Activated T-helper 1 cell treated with anti-CD3 and anti-CD28 coated beads, Interleukin-12 subunit alpha, Interleukin-12 subunit beta, Interleukin-2, Interleukin-4 antibody, amounts not matched to agents 30 ng/mL and 10 ng/mL and 1 ng/mL, durations not matched to agents 14 hours and 24 hours and 36 hours (primary cell): ENCODE measurements around the gene PDE6G. TPM values are rescaled to one million over a fixed set of nuclear protein-coding genes. Genes with fewer than 3 reads are reported as not detected.
A peak's percentile ranks its signal among the peaks of the same experiment; 100 is the strongest.

ENCODE experiments used
- DNase-seq: peaks from one replicate; pipeline ENCODE4 v3.0.0; 2021; ENCODE audit warnings: low spot score
- H3K27ac Mint-ChIP-seq: one replicate; pipeline ENCODE4 v1.8.0; 2021; ENCODE audit warnings: mild to moderate bottlenecking, mixed read lengths
- H3K27me3 Mint-ChIP-seq: one replicate; pipeline ENCODE4 v1.8.0; 2022; ENCODE audit warnings: mild to moderate bottlenecking, moderate library complexity, mixed read lengths; ENCODE audit not compliant: insufficient read depth
- H3K36me3 Mint-ChIP-seq: one replicate; pipeline ENCODE4 v1.8.0; 2021; ENCODE audit warnings: low read depth, mixed read lengths
- H3K4me1 Mint-ChIP-seq: one replicate; pipeline ENCODE4 v1.8.0; 2021; ENCODE audit warnings: low read depth, mixed read lengths
- H3K4me3 Mint-ChIP-seq: one replicate; pipeline ENCODE4 v1.8.0; 2021; ENCODE audit warnings: mild to moderate bottlenecking, moderate library complexity, mixed read lengths
- H3K9me3 Mint-ChIP-seq: one replicate; pipeline ENCODE4 v1.8.0; 2021; ENCODE audit warnings: mixed read lengths
- intact Hi-C: fragments of 100-400 bp; cut with micrococcal nuclease; formaldehyde crosslinking; loops from one replicate; pipeline ENCODE4 v1.15.1; 2024
- total RNA-seq: library from RNA; stranded (reverse); gene quantifications from 2 replicates; pipeline ENCODE4 v1.2.3, GENCODE V29; 2022

Gene PDE6G
- total RNA-seq, 1 donor from 2014 or later, result 5.8 TPM

DNA sequence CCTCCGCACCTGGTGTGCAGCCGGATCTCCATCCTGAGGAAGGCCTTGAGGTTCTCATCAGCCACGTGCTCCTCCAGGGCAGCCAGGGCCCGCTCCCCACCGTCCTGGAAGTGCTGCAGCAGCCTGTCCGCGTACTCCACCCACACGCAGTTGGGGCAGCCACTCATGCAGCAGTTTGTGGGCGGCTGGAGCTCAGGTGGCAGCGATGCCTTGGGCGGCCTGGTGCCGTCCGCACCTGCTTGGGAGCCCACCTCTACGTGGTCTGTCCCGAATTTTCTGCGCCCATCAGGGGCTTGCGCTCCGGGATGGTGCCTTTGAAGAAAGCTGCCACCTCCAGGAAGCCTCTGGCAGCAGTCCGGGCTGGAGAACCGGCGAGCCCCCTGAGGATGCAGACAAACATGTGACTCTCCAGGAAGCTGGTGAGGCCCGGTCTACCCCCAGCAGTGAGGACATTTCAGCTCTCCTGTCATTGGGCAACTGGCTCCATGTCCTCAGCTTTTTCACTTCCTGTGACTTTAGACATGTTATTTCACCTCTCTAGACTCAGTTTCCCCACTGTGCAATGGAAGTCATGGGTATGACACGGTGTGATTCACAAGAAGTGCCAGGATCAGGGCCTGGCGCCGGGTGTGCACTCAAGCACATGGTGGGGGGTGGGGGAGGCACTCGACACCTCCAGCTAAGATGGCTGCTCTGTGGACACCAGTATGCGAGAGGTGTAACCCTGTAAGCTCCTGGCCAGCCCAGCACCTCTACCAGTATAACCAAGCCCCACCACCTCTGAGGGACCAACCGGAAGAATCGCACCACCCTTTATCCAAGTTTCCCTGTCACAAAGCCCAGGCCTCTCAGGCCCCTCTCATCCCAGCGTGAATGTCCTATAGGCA is 9.1 kb upstream of the PDE6G start:
- peak overlapping the region; percentile 98 for H3K27ac Mint-ChIP-seq
- H3K27me3 Mint-ChIP-seq, result no peaks in the 10 kb centered on the region
- H3K4me1 Mint-ChIP-seq, result peaks cover 32% of the 10 kb centered on the region
- intact Hi-C loops, result loop anchor here (1.0 kb wide), 5 partner anchors 18 to 195 kb away; partner anchors contain the start of genes ARL16, MRPL12 and P4HB
- peaks cover 31% of the 10 kb centered on the region for H3K36me3 Mint-ChIP-seq
- no peaks in the 10 kb centered on the region for H3K9me3 Mint-ChIP-seq
- DNase-seq, result peak; percentile 30
- H3K4me3 Mint-ChIP-seq, result peak overlapping the region; percentile 99

DNA sequence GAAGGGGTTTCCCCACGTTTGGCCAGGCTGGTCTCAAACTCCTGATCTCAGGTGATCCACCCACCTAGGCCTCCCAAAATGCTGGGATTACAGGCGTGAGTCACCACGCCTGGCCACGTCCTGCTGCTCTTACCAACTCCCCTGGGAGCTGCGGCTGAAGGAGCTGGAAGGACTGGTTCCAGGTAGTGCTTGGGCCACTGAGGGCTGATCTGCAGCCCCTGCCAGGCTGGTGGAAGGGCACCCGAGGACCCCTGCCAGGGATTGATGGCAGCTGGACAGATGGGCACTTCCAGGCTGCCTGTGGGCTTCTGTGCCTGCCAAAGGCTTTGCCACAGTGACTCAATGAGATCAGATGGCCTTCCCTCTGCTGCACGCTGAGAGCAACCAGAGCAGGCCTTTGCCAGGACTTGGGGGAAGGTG is 7.7 kb upstream of the PDE6G start:
- intact Hi-C loops, result no loop called here
- H3K27me3 Mint-ChIP-seq, result no peaks in the 10 kb centered on the region

DNA sequence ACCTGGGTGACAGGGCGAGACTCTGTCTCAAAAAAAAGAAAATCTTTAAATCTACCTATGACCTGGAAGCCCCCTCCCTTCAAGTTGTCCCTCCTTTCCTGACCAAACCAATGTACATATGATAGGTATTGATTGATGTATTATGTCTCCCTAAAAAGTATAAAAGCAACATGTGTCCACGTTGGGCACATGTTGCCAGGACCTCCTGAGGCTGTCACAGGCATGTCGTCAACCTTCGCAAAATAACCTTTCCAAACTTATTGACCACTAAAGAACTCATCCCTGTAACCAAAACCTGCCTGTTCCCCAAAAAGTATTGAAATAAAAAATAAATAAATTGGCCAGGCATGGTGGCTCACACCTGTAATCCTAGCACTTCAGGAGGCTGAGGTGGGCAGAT is 5.7 kb upstream of the PDE6G start:
- Mint-ChIP-seq H3K36me3 (peaks cover 15% of the 10 kb centered on the region), H3K27ac (no peak overlapping the region), H3K4me1 (peaks cover 25% of the 10 kb centered on the region), H3K9me3 (no peaks in the 10 kb centered on the region), H3K4me3 (no peak overlapping the region), H3K27me3 (no peaks in the 10 kb centered on the region)
- intact Hi-C loops, result no loop called here
- DNase-seq, result no peak

More for the DNA sequence above, 7.7 kb upstream of the PDE6G start:
- no peak for DNase-seq
- Mint-ChIP-seq H3K27ac (peak overlapping the region; percentile 34), H3K4me1 (peaks cover 32% of the 10 kb centered on the region), H3K36me3 (peaks cover 27% of the 10 kb centered on the region), H3K4me3 (peak overlapping the region; percentile 22), H3K9me3 (no peaks in the 10 kb centered on the region)

DNA sequence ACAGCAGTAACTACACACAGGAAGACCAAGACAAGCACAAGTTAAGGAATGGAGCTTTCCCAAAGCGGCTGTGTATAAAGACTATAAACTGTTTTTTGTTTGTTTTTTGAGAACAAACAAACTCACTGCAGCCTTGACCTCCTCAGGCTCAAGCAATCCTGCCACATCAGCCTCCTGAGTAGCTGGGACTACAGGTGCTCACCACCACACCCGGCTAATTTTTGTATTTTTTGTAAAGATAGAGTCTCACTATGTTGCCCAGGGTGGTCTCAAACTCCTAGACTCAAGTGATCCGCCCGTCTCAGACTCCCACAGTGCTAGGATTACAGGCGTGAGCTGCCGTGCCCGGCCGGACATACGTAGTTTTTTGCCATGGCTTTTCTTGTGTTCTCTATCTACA is 4.1 kb upstream of the PDE6G start:
- Mint-ChIP-seq H3K27me3 (no peaks in the 10 kb centered on the region), H3K4me3 (no peak overlapping the region), H3K9me3 (no peaks in the 10 kb centered on the region), H3K36me3 (peaks cover 6% of the 10 kb centered on the region), H3K4me1 (peaks cover 21% of the 10 kb centered on the region), H3K27ac (no peak overlapping the region)
- intact Hi-C loops, result no loop called here
- DNase-seq, result no peak

DNA sequence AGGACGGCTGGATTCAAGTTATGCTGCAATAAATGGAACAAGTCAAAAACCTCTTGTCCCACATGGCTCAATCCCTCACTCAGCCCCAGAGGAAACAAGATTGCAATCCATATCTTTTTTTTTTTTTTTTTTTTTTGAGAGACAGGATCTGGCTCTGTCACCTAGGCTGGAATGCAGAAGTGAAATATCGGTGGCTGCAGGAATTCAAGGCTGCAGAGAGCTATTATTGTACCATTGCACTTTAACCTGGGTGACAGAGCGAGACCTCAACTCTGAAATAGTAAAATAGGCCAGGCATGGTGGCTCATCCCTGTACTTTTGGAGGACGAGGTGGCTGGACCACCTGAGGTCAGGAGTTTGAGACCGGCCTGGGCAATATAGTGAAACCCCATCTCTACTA is 2.7 kb upstream of the PDE6G start:
- no peak overlapping the region for H3K4me3 Mint-ChIP-seq
- peaks cover 16% of the 10 kb centered on the region for H3K4me1 Mint-ChIP-seq
- peaks cover 1% of the 10 kb centered on the region for H3K36me3 Mint-ChIP-seq
- H3K9me3 Mint-ChIP-seq, result no peaks in the 10 kb centered on the region
- no peak for DNase-seq
- intact Hi-C loops, result no loop called here
- H3K27me3 Mint-ChIP-seq, result no peaks in the 10 kb centered on the region
- no peak overlapping the region for H3K27ac Mint-ChIP-seq

DNA sequence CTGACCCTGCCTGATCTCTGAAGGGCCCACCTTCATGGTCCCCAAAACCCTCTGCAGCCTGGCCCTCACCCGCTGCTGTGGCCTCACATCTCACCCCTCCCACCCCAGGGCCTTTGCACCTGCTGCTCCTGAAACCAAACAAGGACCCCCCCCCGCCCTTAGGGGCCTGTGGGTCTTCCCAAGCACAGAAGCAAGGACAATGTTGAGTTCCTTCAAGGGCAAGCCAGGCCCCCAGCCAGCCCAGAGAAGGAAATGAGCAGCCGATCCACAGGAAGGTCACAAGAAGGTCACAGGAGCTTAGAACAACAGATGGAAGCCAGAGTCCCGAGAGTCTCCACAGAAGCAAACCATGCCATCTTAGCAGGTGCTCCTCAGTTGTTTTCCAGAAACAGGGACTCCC is 493 bp upstream of the PDE6G start:
- intact Hi-C loops, result no loop called here
- no peaks in the 10 kb centered on the region for H3K36me3 Mint-ChIP-seq
- no peak overlapping the region for H3K4me3 Mint-ChIP-seq
- peaks cover 20% of the 10 kb centered on the region for H3K4me1 Mint-ChIP-seq
- DNase-seq, result no peak
- H3K27me3 Mint-ChIP-seq, result no peaks in the 10 kb centered on the region
- no peaks in the 10 kb centered on the region for H3K9me3 Mint-ChIP-seq
- no peak overlapping the region for H3K27ac Mint-ChIP-seq

DNA sequence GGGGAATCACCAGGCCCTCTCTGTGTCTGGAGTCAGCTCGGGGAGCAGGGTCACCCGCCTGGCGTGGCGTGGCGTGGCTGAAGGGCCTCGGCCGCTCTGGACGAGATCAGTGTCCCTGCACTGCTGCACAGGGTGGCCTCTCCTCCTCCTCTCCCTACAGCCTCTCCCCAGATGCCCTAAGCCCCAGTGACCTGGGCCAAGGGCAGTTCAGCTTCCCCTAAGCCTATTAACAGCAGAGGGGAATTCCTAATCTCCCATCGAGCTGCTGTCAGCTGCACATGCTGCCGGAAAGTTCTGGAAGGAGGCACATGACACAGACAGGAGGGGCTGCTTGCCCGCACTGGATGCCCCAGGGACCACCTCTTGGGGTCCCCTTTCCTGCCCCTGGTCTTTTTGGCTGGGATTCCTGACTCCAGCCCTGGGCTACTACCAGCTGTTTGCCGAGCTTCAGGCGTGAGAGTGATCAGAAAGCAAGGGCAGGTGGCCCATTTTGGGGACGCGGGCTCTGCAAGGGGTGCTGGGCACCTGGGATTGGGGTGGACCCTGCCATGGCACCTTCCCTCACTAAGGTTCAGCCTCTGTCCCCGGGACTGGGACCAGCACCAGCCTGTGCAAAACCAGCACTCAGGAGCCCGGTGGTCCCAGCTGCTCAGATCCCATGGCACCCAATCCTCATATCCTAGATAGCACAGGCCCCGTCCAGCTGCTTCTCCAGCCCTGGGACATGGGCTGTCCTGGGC is 794 bp downstream of the PDE6G start:
- H3K4me3 Mint-ChIP-seq, result no peak overlapping the region
- H3K4me1 Mint-ChIP-seq, result peaks cover 20% of the 10 kb centered on the region
- DNase-seq, result no peak
- H3K36me3 Mint-ChIP-seq, result no peaks in the 10 kb centered on the region
- intact Hi-C loops, result no loop called here
- no peaks in the 10 kb centered on the region for H3K9me3 Mint-ChIP-seq
- no peaks in the 10 kb centered on the region for H3K27me3 Mint-ChIP-seq
- no peak overlapping the region for H3K27ac Mint-ChIP-seq

DNA sequence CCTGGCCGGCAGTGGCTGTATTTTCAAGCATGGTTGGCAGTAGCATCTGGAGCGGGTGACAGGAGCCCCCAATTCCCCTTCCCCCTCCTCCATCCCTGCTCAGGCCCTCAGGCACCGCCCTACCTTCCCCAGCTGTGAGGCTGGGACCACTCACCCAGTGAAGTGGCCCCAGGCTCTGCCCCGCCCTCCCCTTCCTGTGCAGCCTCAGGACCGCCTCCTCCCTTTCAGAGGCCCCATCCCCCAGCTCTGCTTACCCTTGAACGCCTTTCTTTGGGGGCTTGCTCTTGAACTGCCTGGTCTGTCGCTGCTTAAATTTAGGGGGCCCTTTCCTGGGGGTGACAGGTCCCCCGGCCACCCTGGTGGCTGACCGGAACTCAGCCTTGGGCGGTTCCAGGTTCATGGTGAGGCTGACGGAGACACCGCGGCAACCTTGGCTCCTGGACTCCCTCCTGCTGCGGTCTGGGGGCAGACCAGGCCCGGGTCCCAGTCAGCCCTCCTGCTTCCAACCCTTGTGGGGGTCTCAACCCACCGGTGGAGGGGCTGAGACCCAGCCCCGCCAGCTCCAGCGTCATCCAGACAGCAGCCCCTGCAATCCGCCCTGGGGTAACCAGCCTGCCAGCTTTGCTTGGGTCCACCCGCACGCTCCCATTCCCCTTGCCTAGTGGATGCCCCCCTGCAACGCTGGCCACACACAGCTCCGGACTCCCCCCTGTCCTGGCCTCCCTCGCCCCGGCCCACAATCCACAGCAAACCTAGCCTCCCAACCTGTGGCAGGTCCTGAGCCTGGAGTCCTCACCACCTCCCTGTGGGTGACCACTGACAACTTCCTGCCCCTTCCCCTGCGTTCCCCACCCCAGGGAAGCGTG is 3.2 kb downstream of the PDE6G start:
- peaks cover 20% of the 10 kb centered on the region for H3K4me1 Mint-ChIP-seq
- no peak for DNase-seq
- peak overlapping the region; percentile 68 for H3K27ac Mint-ChIP-seq
- no peaks in the 10 kb centered on the region for H3K36me3 Mint-ChIP-seq
- H3K4me3 Mint-ChIP-seq, result peak overlapping the region; percentile 81
- peaks cover 11% of the 10 kb centered on the region for H3K27me3 Mint-ChIP-seq
- no peaks in the 10 kb centered on the region for H3K9me3 Mint-ChIP-seq
- intact Hi-C loops, result no loop called here

DNA sequence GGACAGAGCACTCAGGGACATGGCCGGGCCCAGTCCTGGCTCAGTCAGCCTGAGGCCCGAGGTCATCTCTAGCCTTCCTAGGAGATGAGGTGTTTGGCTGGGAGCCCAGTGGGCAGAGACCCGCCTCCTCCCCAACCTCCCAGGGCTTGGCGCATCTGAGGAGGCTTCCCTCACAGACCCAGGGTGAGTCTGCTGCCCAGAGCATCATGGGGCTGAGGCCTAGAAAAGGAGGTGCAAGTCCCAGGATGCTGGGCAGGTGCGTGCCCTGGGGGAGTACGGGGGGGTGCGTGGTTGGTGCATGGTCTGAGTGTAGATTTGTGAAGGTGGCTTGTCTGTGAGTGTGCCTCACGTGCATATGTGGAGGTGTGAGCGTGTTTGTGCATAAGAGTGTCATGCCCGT is 4.7 kb downstream of the PDE6G start:
- H3K4me1 Mint-ChIP-seq, result peaks cover 13% of the 10 kb centered on the region
- H3K27ac Mint-ChIP-seq, result no peak overlapping the region
- H3K9me3 Mint-ChIP-seq, result no peaks in the 10 kb centered on the region
- peak overlapping the region; percentile 5 for H3K4me3 Mint-ChIP-seq
- H3K36me3 Mint-ChIP-seq, result no peaks in the 10 kb centered on the region
- no peak for DNase-seq
- intact Hi-C loops, result no loop called here
- H3K27me3 Mint-ChIP-seq, result peaks cover 22% of the 10 kb centered on the region

DNA sequence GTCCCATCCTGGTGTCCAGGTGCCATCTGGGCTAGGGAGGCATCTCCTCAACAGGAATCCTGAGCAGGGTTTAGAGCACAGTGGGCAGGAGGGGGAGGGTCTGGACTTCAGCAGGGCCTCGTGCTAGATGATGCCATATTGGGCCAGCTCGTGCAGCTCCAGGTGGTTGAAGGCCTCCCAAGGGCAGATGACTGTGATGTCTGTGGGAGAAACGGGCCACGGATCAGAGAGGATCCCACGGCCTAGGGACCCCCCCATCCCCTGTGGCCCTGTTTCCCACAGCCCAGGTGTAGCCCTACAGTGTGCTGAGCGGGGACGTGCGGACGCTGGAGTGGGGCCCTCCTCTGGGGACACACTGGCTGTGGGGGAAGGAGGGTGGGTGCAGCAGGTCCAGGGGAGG is 5.4 kb downstream of the PDE6G start:
- Mint-ChIP-seq H3K36me3 (no peaks in the 10 kb centered on the region), H3K4me1 (peaks cover 13% of the 10 kb centered on the region), H3K27me3 (peaks cover 23% of the 10 kb centered on the region), H3K27ac (no peak overlapping the region), H3K4me3 (no peak overlapping the region), H3K9me3 (no peaks in the 10 kb centered on the region)
- DNase-seq, result no peak
- intact Hi-C loops, result no loop called here

DNA sequence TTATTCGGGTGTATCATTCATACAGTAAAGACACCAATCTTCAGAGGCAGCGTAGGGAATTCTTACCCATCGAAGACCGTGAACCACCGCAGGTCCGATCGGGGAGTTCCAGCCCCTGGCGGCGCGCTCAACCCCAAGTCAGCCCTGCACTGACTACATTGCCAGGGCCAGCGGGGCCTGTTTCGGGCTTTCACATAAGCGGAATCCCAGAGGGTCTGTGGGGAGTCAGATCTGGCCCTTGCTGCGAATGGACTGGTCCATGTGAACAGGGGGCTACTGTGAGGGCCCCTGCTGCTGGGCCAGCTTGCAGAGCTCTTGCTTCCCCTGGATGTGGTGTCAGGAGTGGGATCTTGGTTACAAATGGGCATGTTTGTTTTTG is 7.6 kb downstream of the PDE6G start:
- no peaks in the 10 kb centered on the region for H3K36me3 Mint-ChIP-seq
- peaks cover 23% of the 10 kb centered on the region for H3K27me3 Mint-ChIP-seq
- no peak overlapping the region for H3K27ac Mint-ChIP-seq
- peaks cover 7% of the 10 kb centered on the region for H3K4me1 Mint-ChIP-seq
- H3K4me3 Mint-ChIP-seq, result no peak overlapping the region
- DNase-seq, result no peak
- no peaks in the 10 kb centered on the region for H3K9me3 Mint-ChIP-seq
- intact Hi-C loops, result no loop called here

DNA sequence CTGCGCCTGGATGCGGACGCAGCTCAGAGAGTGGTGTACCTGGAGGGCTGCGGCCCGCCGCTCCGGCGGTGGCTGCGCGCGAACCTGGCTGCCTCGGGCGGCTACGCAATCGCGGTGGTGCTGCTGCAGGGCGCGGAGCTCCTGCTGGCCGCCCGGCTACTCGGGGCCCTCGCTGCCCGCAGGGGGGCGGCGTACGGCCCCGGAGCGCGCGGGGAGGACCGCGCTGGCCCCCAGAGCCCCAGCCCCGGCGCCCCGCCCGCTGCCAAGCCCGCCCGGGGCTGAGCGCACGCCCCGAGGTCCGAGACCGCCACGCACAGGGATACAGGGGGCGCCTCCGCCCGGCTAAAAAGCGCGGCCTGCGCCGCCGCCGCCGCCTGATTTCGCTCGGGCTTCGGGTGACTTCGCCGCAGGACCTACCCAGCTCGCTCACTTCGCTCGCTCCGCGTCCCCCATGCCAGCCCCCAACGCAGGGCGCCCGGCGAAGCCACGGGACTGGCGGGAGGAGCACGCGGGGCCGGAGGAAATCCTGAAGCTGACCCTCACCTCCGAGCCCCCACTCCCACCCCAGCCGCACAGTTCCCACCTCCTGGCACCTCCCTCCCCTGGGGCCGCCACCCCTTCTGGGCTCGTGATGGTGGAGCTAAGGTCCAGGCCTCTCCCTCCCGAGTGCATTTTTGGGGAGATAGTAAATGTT is 8.2 kb downstream of the PDE6G start:
- intact Hi-C loops, result no loop called here
- H3K4me3 Mint-ChIP-seq, result no peak overlapping the region

More for the DNA sequence above, 8.2 kb downstream of the PDE6G start:
- DNase-seq, result no peak
- peaks cover 23% of the 10 kb centered on the region for H3K27me3 Mint-ChIP-seq
- H3K4me1 Mint-ChIP-seq, result peaks cover 2% of the 10 kb centered on the region
- no peaks in the 10 kb centered on the region for H3K9me3 Mint-ChIP-seq
- H3K27ac Mint-ChIP-seq, result no peak overlapping the region
- no peaks in the 10 kb centered on the region for H3K36me3 Mint-ChIP-seq
